ENCODE results near the gene SYNDIG1. TPM values are rescaled to one million over a fixed set of nuclear protein-coding genes. Genes with fewer than 3 reads are reported as not detected.

Gene SYNDIG1
- total RNA-seq, 2 experiments from 2014 or later = not detected

DNA sequence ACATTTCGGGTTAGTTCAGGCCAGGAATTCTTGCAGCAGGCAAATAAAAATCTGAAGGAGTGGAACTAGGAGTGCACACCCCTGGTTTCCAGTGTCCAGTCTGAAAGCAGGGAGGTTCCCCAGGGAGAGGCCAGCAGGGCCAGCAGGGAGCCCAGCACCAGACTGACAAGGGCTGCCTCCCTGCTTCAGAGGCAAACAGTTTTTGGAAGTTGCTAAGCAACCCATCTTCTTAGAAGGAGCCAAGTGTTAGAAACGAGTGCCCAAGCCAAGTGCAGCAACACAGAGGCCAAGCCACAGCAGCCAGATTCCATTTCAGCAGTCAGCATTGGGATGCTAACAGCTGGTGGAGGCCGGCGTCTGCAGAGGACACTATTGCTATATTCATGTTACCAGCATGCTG lies 179.1 kb downstream of the SYNDIG1 start:
- H3K4me1 ChIP-seq (ENCODE audit: insufficient read depth, low read length) = no peaks in the 10 kb centered on the region
- H3K4me1 Mint-ChIP-seq (ENCODE audit: low read depth) = peaks cover 6% of the 10 kb centered on the region
- ChIA-PET POLR2A (no interaction called here), CTCF (no interaction called here)
- no peak overlapping the region for H3K4me3 ChIP-seq (ENCODE audit: low read length)
- intact Hi-C loops (cut with DNase I, micrococcal nuclease) = no loop called here
- no peak for ATAC-seq (ENCODE audit: poor library complexity)
- H3K27ac ChIP-seq (ENCODE audit: low read depth in 1 of 2, low read length in 2 of 2) = no peak overlapping the region
- no peak overlapping the region for H3K27ac Mint-ChIP-seq
- no peaks in the 10 kb centered on the region for H3K27me3 Mint-ChIP-seq
- no peaks in the 10 kb centered on the region for H3K9me3 Mint-ChIP-seq
- no peak for TF ChIP-seq CTCF (IDR thresholded peaks at IDR 0.05)
- no peak overlapping the region for H3K4me3 Mint-ChIP-seq
- peaks cover 0 to 6% of the 10 kb centered on the region in 2 experiments for H3K9me3 ChIP-seq (ENCODE audit: control insufficient read depth in 1 of 2, insufficient read depth in 1 of 2, low read length in 2 of 2)
- no peaks in the 10 kb centered on the region for H3K36me3 ChIP-seq (ENCODE audit: insufficient read depth, low read length)
- H3K36me3 Mint-ChIP-seq (ENCODE audit: low read depth) = no peaks in the 10 kb centered on the region
- H3K27me3 ChIP-seq (ENCODE audit: control insufficient read depth in 1 of 2, insufficient read depth in 2 of 2, low read length in 2 of 2) = peaks cover 0 to 4% of the 10 kb centered on the region in 2 experiments
- DNase-seq = no peak

- Mint-ChIP-seq H3K27ac (no peak overlapping the region), H3K4me3 (no peak overlapping the region), H3K36me3 (ENCODE audit: low read depth) (no peaks in the 10 kb centered on the region), H3K4me1 (ENCODE audit: low read depth) (peaks cover 6% of the 10 kb centered on the region), H3K9me3 (no peaks in the 10 kb centered on the region), H3K27me3 (no peaks in the 10 kb centered on the region)
- ChIA-PET POLR2A (no interaction called here), CTCF (no interaction called here)
- Histone ChIP-seq H3K36me3 (ENCODE audit: insufficient read depth, low read length) (no peaks in the 10 kb centered on the region), H3K4me3 (ENCODE audit: low read length) (no peak overlapping the region), H3K27me3 (ENCODE audit: control insufficient read depth in 1 of 2, insufficient read depth in 2 of 2, low read length in 2 of 2) (peaks cover 0 to 4% of the 10 kb centered on the region in 2 experiments), H3K4me1 (ENCODE audit: insufficient read depth, low read length) (no peaks in the 10 kb centered on the region), H3K9me3 (ENCODE audit: control insufficient read depth in 1 of 2, insufficient read depth in 1 of 2, low read length in 2 of 2) (peaks cover 0 to 6% of the 10 kb centered on the region in 2 experiments), H3K27ac (ENCODE audit: low read depth in 1 of 2, low read length in 2 of 2) (no peak overlapping the region)
- DNase-seq (no peak), ATAC-seq (ENCODE audit: poor library complexity) (no peak)
- intact Hi-C loops (cut with DNase I, micrococcal nuclease) = no loop called here
- TF ChIP-seq CTCF (IDR thresholded peaks at IDR 0.05) = no peak
These were observed 179.5 kb downstream of the SYNDIG1 start for GRCh38 chr20:24648919-24649318.

DNA sequence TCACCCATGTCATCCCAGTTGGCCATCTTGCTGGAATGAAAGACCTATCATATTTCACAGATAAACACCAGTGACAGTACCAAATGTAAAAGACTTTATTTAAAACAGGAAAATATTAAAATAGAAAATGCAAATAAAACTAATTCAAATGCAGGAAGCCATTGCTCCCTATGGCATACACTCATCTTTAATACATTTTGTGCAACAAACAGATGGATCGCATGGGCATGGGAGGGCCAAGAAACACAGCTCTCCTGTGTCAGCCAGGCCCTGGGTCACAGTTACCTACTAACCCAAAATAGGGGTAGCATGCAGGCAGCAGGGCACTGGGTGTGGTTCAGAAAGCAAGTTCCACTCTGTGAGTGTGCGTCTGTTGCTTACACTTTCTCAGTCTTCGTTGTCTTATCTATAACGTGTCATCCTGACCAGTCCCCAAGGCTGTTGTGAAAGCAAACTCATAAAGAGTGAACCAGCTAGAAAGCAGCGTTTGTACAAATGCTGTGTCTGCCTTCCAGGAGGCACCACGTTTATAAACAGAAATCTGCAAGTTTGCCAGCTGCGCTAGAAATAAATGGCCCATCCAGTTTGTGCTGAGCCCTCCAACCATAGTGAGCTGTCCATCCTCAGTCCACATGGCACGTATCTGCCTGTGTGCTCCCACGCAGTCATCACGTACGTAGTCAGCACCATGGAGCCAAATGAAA lies 180.5 kb downstream of the SYNDIG1 start:
- ChIA-PET CTCF (no interaction called here), POLR2A (no interaction called here)
- H3K4me3 ChIP-seq (ENCODE audit: low read length) = no peak overlapping the region
- TF ChIP-seq CTCF (IDR thresholded peaks at IDR 0.05) = no peak
- Mint-ChIP-seq H3K9me3 (no peaks in the 10 kb centered on the region), H3K4me3 (no peak overlapping the region), H3K27me3 (no peaks in the 10 kb centered on the region), H3K4me1 (ENCODE audit: low read depth) (peaks cover 6% of the 10 kb centered on the region), H3K27ac (no peak overlapping the region), H3K36me3 (ENCODE audit: low read depth) (no peaks in the 10 kb centered on the region)
- H3K36me3 ChIP-seq (ENCODE audit: insufficient read depth, low read length) = no peaks in the 10 kb centered on the region
- intact Hi-C loops (cut with DNase I, micrococcal nuclease) = no loop called here
- peaks cover 0 to 6% of the 10 kb centered on the region in 2 experiments for H3K9me3 ChIP-seq (ENCODE audit: control insufficient read depth in 1 of 2, insufficient read depth in 1 of 2, low read length in 2 of 2)
- ATAC-seq (ENCODE audit: poor library complexity) (no peak), DNase-seq (no peak)
- H3K27me3 ChIP-seq (ENCODE audit: control insufficient read depth in 1 of 2, insufficient read depth in 2 of 2, low read length in 2 of 2) = peaks cover 0 to 4% of the 10 kb centered on the region in 2 experiments
- no peaks in the 10 kb centered on the region for H3K4me1 ChIP-seq (ENCODE audit: insufficient read depth, low read length)
- no peak overlapping the region for H3K27ac ChIP-seq (ENCODE audit: low read depth in 1 of 2, low read length in 2 of 2)
